Activated CD8-positive, alpha-beta memory T cell treated with anti-CD3 and anti-CD28 coated beads for 36 hours (primary cell): ENCODE results near the gene KCNH4. TPM values are rescaled to one million over a fixed set of nuclear protein-coding genes. Genes with fewer than 3 reads are reported as not detected.
"Not testable (repeated sequence)": the region's sequence is repeated elsewhere in the genome, so short reads cannot be mapped to it uniquely, and the experiment has no call there.

ENCODE experiments used
- CTCF ChIA-PET: fragments of 350-600 bp; sonication (Branson Sonifier 250); formaldehyde crosslinking; loops from one replicate; lab custom pipeline; 2021; ENCODE audit warnings: antibody characterized with exemption; lab: Charles Lee
- POLR2A ChIA-PET: fragments of 350-600 bp; sonication (Branson Sonifier 250); formaldehyde crosslinking; loops from one replicate; lab custom pipeline; 2021; ENCODE audit warnings: antibody characterized with exemption; lab: Charles Lee
- total RNA-seq, 2 experiments: library from RNA; stranded (reverse); gene quantifications; one replicate each; pipeline ENCODE4 v1.2.3, GENCODE V29; 2021

The KCNH4 gene
- total RNA-seq: 1 to 10 TPM; 1.2 to 1.3 TPM

- ChIA-PET POLR2A (interaction anchor here (0.6 to 1.1 kb wide), 2 partner anchors 13 to 242 kb away, joined by 3 to 8 read pairs; partner anchors contain the start of gene GHDC), CTCF (interaction anchor here (0.6 to 1.9 kb wide), 11 partner anchors 9 to 262 kb away, joined by 3 to 7 read pairs (median 4); partner anchors contain the start of genes ACLY, DNAJC7 and GHDC)
These were observed at the start of gene KCNH4 for GRCh38 chr17:42180922-42181850. KCNH4 (minus strand) TSS chr17:42181142; CDS start chr17:42180945, 197 bp downstream.

DNA sequence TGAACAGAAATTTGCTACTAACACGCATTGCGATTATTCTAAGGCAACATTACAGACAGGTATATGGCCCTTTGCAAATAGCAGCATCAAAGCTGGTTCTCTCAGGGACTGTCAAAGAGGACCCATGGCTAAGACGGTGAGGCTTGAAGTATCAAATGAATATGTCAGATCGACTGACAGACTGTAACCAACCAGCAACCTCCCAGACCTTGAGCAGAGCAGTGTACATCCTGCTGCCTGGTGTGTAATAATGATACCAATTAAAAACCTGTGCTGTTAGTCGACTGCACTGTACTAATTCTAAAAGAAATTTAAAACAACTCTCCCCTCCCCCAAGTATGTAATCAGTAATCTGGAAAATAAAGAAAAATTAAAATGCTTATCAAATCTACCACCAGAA is 49.3 kb upstream of the KCNH4 start:
- POLR2A ChIA-PET: no interaction called here

DNA sequence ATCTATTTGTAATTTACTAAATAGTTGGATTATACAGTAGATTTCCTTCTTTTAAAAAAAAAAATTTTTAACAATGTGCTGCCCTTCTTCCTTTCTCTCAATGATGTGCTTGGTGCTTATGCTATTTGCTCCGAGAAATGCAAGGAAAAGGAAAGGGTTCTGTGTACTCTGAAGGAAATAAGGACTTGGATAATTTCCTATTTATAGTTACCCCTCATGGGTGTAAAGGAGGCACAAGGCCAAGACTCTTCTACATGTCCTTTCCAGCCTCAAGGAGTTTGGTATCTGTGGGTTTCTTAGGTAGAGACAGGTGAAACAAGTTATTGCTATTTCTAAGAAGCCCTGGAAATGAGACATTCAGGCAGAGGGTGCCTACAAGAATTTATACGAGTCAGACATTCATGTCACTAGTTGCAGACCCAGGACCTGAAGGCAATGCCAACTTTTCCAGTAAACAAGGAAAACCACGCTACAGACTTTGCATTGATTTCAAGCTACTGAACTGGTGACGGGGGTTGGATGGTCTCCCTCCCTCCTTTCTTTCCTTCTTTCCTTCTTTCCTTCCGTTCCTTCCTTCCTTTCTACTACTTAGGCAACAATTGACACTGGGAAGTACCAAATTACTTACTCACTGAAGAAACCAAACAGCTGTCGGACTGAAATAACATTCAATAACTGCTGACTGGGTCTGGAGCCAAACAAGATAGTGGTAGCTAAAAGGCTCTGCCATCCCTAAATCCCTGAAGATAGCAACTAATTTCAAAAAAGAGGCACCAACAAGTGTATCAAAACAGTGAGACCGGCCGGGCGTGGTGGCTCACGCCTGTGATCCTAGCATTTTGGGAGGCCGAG is 47.1 kb upstream of the KCNH4 start:
- ChIA-PET POLR2A (interaction anchor here (0.5 kb wide), 1 partner anchor 10 kb away, joined by 5 read pairs; no protein-coding TSS in a partner anchor), CTCF (interaction anchor here (1.1 kb wide), 1 partner anchor 11 kb away, joined by 4 read pairs; no protein-coding TSS in a partner anchor)

More for the DNA sequence above, 49.3 kb upstream of the KCNH4 start:
- CTCF ChIA-PET: interaction anchor here (0.7 kb wide), 1 partner anchor 203 kb away, joined by 3 read pairs; no protein-coding TSS in a partner anchor

DNA sequence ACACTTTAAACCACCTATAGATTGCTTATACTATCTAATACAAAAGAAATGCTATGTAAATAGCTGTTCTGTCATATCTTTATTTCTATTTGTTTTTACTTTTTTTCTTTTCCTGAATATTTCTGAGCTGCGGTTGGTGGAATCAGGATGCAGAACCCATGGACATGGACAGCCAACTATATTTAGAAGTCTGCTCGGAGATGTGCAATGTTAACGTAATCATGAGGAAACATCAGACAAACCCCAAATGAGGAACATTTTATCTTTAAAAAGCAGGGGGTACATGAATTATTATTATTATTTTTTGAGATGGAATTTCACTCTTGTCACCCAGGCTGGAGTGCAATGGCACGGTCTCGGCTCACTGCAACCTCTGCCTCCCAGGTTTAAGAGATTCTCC is 44.7 kb upstream of the KCNH4 start:
- POLR2A ChIA-PET: no interaction called here
- CTCF ChIA-PET: no interaction called here

DNA sequence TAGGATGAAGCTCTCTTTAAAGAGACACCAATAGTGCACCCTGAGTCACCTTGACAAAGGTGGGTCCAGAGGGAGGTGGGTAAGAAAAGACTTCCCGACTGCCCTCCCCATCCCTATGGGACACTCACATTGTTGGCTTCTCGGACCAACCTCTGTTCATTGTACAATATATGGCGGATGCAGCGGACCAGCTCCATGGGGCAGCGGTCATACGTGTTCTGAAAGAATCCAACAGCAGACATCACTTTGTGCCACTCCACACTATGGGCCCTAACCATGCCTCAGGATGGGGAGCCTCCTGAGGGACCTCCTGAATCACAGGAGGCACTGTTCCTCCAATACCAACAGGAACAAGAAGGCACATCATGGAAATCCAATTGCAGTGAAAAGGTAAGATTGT is 43.7 kb upstream of the KCNH4 start:
- POLR2A ChIA-PET: no interaction called here
- CTCF ChIA-PET: interaction anchor here (1.3 kb wide), 1 partner anchor 22 kb away, joined by 3 read pairs; no protein-coding TSS in a partner anchor

DNA sequence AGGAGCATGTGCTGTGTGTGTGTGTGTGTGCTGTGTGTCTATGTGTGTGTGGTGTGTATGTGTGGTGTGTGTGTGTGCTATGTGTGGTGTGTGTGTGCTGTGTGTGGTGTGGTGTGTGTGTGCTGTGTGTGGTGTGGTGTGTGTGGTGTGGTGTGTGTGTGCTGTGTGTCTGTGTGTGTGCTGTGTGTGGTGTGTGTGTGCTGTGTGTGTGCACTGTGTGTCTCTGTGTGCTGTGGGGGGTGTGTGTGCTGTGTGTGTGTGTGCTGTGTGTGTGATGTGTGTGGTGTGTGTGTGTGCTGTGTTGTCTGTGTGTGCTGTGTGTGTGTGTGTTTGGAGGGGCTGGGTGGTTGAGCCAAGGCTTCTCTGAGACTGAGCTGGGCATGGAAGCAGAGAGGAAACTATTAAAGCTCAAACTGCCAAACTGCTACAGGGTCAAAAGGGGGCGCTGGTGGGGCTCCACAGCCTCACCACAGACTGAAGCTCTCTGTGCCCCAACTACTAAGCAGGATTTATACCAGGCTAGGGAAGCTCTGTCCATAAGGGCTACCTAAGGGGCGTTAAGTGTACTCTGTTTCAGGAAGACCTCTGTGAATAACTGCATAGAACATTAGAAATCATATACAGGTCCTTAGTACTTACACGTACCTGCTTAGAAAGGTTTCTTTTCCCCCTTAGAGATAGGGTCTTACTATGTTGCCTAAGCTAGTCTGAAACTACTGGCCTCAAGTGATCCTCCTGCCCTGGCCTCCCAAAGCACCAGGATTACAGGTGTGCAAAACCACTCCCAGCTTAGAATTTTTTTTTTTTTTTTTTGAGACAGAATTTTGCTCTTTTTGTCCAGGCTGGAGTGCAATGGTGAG is 41.2 kb upstream of the KCNH4 start:
- POLR2A ChIA-PET: interaction anchor here (0.6 to 1.5 kb wide), 3 partner anchors 26 to 154 kb away, joined by 4 to 8 read pairs (median 8); partner anchors contain the start of gene STAT5A
- CTCF ChIA-PET: interaction anchor here (0.5 to 2.8 kb wide), 28 partner anchors 9 to 204 kb away, joined by 3 to 19 read pairs (median 4); partner anchors contain the start of genes GHDC, STAT5A and STAT5B

DNA sequence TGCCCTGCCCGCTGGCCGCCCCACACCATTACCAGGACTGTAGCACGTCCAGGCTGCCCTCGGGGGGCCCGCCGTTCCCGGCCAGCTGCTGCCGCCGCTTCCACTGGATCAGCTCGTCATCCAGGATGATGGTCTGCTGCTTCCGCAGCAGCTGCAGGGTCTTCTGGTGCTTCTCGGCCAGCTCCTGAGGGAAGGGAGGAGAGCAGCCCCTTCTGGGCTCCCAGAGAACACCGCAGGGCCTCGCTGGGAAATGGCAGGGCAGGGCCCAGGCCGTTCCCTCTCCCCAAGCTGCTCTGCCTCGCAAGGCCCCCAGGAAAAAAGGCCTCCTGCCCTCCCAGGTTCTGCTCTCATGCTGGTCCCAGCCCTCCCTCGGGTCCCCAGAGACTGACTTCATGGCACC is 38.3 kb upstream of the KCNH4 start:
- POLR2A ChIA-PET, CTCF ChIA-PET: not testable (repeated sequence)

GRCh38 chr17:42214156-42214555 is 33.2 kb upstream of the KCNH4 start:
- ChIA-PET CTCF (interaction anchor here (0.7 to 1.3 kb wide), 3 partner anchors 8 to 108 kb away, joined by 3 to 4 read pairs (median 3); no protein-coding TSS in a partner anchor), POLR2A (no interaction called here)

DNA sequence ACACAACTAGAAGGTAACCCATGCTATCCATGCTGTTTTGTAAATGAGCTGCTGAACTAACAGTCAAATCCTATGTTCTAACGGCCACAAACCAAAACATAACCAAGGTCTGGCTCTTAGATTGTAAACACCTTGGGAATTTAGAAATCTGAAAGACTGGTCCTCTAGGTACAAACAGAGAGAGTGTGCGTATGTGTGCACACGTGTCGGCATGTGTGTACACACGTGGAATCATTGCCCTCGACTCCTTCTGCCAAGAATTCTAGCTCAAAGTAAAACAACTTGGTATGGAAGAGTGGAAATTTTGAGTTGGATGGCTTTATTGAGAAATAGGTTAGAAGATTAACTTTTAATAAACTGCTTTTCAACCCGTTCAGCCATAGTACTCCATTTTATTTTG is 31.4 kb upstream of the KCNH4 start:
- ChIA-PET POLR2A (no interaction called here), CTCF (interaction anchor here (2.0 kb wide), 1 partner anchor 12 kb away, joined by 4 read pairs; no protein-coding TSS in a partner anchor)

DNA sequence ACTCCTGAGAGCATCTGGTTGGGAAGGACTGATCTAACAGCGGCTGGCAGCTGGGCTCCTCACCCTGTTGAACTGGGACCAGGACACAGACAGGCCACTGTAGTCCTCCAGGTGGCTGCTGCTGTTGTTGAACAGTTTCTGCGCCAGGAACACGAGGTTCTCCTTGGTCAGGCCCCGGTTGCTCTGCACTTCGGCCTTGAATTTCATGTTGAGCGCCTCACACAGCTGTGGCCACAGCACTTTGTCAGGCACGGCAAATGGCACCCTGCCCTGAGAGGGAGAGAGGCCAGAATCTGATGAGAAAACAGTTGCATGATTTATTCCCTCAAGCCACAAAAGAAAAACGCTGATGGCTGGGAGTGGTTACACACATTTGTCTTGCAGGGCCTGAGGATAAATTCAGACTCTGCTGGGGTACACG is 31.0 kb upstream of the KCNH4 start:
- CTCF ChIA-PET: interaction anchor here (2.0 kb wide), 1 partner anchor 11 kb away, joined by 4 read pairs; no protein-coding TSS in a partner anchor
- POLR2A ChIA-PET: not testable (repeated sequence)

- POLR2A ChIA-PET: no interaction called here
- CTCF ChIA-PET: no interaction called here
These were observed 29.1 kb upstream of the KCNH4 start for GRCh38 chr17:42210046-42210445.

GRCh38 chr17:42206153-42206612 is 25.2 kb upstream of the KCNH4 start:
- CTCF ChIA-PET: interaction anchor here (1.5 kb wide), 1 partner anchor 16 kb away, joined by 3 read pairs; no protein-coding TSS in a partner anchor

GRCh38 chr17:42203354-42203753 is 22.4 kb upstream of the KCNH4 start:
- CTCF ChIA-PET: no interaction called here
- POLR2A ChIA-PET: interaction anchor here (0.7 kb wide), 1 partner anchor 99 kb away, joined by 4 read pairs; no protein-coding TSS in a partner anchor

More at GRCh38 chr17:42206153-42206612, 25.2 kb upstream of the KCNH4 start:
- POLR2A ChIA-PET: not testable (repeated sequence)

DNA sequence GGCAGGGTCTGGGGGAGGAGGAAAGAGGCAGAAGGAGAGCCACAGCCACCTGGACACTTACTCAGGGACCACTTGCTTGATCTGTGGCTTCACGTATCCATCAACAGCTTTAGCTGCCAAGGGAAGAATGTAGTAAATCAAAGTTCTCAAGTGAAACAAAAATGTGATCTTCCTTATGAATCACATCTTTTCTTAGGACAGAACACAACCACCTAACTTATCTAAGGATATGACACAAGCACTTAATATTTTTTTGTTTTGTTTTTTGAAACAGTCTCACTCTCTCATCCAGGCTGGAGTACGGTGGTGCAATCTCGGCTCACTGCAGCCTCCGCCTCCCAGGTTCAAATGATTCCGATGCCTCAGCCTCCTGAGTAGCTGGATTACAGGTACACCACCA is 21.8 kb upstream of the KCNH4 start:
- ChIA-PET POLR2A (no interaction called here), CTCF (no interaction called here)

DNA sequence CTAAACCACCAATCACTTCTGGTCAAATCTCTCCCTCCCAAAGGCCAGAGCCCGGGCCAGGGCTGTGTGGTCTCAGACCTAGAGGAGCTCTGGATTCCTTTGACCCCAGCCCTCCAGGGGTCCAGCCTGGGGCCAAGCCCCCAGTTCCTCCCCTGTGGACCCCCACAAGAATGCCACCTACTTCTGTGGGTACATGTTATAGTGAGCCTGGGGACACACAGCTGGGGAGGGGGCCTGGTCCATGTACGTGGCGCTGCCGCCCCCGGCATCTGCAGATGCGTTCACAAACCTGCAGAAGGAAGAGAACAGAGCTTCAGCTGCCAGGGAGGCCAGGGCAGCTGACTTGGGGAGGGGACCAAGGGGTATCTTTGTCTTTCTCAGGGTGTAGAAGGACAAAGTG is 21.2 kb upstream of the KCNH4 start:
- CTCF ChIA-PET: no interaction called here
- POLR2A ChIA-PET: no interaction called here

GRCh38 chr17:42201458-42201772 is 20.5 kb upstream of the KCNH4 start:
- POLR2A ChIA-PET: no interaction called here
- CTCF ChIA-PET: interaction anchor here (1.7 kb wide), 1 partner anchor 10 kb away, joined by 4 read pairs; no protein-coding TSS in a partner anchor

DNA sequence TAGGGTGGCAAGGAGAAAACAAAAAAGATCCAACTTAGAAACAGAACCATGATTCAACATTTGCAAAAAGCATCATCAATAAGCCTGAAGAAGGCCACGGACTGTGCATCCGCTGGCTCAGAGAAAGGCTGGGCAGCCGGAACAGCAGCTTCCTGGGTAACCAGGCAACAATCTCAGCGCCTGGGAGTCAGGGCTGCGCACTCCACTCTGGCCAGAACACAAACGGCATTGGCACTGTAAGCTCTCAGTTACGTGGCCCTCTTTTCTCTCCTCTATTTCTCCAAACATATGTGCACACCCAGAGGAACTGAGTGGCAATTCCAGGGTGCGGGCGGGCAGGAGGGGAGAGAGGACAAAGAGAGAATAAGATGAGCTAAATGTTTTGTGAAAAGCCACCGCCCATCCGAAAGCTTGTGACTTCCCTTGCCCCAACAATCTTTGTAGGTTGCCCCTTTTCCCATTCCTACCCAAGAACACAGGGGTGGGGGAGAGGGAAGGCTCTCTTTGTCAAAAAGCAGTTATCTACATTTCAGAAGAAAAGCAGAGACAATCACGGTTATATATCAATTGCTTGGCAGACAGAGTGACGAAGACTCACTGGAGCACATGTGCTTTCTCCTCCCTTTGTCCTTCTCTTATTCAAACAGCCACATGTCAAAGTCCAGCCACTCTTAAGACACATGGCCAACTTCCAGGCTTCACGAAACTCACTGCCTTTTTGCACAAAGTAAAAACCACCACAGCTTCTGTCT is 19.9 kb upstream of the KCNH4 start:
- CTCF ChIA-PET: interaction anchor here (1.7 kb wide), 1 partner anchor 11 kb away, joined by 4 read pairs; no protein-coding TSS in a partner anchor
- POLR2A ChIA-PET: no interaction called here
